SIG-M5 treated with dmso at 0.1 percent for 504 hours (cell line): ENCODE measurements around the gene GSTA3.
"Not testable (repeated sequence)": the region's sequence is repeated elsewhere in the genome, so short reads cannot be mapped to it uniquely, and the experiment has no call there.

Experiments
- DNase-seq: peaks from one replicate; lab custom pipeline; 2025; ENCODE audit not compliant: unreplicated experiment; lab: John Stamatoyannopoulos, UW

GSTA3 gene

DNA sequence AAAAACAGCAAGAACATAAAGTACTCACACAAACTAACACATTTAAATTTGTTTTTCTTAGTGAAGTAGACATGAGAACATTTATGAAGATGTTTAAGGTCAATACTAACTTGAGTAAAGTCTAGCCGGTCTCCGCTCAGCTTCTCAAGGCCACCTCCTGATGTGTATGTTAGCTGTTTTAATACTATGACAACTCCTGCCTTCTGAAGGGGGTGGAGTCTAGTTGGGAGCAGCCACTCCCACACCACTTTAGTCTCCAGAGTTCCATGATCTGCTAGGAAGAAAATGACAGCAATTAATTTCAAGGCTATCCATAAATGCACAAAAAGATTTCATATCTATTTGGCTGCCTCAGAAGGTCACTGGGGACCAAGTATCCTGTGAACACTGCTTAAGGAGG, at the start of gene GSTA3:
Gene GSTA3 (minus strand): TSS at position 168 of the 400 bp plus-strand sequence. CDS start 3,864 bp downstream, outside the sequence.
- no peak for DNase-seq

DNA sequence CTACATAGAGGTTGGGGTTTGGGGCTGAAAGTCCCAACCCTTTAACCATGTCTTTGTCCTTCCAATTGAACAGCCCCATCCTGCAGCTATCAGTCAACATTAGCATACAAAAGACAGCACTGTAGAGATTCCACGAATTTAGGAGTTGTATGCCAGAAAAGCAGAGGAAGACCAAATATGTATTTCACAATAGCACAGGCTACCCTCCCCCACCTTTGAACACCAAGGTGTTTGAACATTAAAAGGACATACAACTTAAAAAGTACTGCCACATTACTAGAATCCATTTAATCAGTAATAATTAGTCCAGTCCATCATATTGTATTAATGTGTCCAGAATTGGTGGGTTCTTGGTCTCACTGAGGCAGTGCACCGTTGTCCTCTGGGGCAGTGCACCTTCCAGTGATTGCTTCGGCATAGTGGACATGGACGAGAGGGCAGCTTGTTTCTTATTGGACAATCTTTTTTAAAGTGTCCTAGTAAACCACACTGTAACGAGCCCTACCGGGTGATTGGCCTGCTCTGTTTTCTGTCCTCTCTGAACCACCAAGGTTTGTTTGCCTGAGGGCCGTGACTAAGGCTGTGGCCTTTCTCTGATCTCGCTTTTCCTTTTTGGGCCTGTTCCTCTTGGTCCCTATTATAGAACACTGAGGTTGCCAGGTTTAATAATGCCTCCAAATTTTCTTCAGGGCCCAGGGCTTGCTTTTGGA, 49.2 kb upstream of the GSTA3 start:
- no peak for DNase-seq

DNA sequence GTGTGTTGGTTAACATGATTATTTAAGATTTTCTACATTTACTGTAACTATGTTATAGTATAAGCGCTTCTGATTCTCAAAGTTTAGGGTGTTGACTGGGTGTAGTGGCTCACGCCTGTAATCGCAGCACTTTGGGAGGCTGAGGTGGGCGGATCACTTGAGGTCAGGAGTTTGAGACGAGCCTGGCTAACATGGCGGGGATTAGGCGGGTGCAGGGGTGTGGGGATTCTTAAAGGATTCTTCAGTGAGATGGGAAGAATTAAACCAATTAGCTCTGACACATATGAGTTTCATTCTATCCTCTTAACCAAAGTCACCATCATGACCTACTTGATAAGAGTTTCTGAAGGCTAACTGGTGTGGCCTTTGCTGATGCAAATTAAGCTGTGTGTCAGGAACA, 46.4 kb upstream of the GSTA3 start:
- no peak for DNase-seq

DNA sequence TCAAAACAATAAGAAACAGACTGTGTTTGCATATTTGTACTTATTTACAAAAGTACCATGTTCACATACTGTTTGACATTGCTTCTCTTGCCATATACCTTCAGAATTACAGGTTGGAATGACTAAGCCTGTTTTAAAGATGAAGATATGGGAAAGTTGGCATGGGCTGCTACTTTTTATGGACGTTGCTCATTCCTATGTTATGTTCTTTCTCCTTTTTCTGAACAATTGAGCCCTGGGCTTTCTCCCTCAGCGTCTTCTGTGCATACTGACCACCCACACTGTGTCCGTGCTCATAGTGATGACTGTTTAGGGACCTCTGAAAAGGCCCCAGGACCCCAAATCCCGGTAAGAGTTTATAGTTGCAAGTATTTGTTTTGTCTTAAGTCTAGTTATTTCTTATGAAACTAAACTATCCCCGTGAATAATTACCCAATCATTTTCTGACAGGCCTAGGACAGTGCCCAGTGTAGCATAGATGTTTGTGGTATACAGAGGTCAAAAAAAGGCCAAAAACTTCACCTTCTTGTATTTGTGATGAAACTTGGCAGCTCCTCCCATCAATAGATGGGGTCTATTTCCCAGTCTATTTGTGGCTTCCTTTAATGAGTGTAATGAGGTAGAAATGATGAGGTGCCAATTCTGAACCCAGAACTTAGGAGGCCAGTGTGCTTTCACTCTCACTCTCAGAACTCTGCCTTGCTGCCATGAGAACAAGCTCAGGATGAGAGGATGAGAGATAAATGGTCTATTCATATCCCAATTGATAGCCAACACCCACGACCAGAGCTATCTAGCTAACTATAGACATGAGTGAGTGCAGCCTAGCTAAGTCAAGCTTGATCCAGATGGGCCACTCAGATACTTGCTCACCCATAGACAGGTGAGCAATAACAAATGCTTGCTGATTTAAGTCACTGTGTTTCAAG, 44.7 kb upstream of the GSTA3 start:
- DNase-seq: no peak

DNA sequence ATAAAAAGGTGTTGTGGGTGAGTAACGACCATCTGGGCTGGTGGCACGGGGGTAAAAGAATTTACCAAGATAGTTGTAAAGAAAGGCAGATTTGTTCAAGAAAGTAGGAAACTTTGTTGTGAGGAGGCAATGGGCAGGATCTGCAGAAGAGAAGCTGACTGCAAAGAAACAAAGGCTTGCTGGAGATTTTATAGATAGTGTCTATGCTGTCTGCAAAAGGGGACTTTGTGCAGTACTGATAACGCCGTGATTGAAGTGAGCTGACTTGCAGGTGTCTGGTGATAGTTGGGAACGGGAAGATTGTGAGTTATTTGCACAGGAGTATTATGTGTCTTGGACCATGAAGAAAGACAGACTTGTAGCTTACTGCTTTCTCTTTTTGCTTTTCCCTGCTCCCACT, 36.8 kb upstream of the GSTA3 start:
- no peak for DNase-seq

DNA sequence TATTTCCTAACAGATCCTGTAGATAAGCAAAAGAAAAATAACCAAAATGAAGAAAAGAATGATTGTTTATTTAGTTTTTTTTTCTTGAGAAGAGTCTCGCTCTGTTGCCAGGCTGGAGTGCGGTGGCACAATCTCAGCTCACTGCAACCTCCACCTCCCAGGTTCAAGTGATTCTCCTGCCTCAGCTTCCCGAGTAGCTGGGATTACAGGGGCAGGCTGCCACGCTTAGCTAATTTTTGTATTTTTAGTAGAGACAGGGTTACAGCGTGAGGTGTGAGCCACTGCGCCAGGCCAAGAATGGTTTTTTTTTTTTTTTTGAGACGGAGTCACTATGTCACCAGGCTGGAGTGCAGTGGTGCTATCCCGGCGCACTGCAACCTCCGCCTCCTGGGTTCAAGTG, 33.3 kb upstream of the GSTA3 start:
- DNase-seq: not testable (repeated sequence)

DNA sequence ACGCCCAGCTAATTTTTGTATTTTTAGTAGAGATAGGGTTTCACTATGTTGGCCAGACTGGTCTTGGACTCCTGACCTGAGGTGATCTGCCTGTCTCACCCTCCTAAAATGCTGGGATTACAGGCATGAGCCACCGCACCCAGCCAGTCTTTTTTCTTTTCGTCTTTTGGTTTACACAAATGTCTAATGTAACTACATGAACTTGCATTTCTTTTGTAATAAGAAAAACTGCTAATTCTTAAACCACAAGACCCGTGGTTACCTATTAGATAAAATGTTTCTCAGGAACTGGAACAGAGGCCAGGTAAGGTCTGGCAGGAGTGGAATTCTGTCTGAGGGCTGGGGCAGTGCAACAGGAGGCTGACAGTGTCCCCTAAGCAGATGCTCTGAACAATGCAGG, 32.7 kb upstream of the GSTA3 start:
- no peak for DNase-seq

DNA sequence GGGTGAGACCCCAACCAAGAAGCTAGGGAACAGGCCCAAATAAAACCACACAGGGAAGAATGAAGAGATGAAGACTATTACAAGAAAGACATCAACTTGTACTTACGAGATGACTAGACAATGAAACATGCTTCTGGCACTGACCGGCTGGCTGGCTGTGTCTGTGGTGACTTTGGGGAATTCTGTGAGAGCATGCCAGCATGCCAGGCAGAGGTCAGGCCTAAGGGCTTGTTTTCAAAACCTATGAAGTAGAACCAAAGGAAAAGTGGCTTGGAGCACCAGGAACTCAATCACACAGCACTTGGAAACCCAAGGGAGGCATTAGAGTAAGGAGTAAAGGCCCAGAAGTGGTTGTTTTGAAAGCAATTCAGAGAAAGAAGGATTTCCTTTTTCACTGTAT, 28.4 kb upstream of the GSTA3 start:
- no peak for DNase-seq

DNA sequence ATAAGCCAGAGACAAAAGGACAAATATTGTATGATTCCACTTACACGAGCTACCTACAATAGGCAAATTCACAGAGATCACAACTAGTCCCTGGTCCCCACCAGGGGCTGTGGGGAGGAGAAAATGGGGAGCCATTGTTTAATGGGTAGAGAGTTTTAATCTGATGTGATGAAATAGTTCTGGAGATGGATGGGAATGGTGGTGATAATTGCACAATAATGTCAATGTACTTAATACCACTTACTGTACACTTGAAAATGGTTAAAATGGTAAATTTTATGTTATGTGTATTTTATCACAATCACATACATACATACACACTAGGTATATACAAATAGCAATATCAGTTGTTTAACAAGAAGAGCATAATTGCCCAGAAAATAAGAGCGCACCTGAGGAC, 24.3 kb upstream of the GSTA3 start:
- DNase-seq: no peak

DNA sequence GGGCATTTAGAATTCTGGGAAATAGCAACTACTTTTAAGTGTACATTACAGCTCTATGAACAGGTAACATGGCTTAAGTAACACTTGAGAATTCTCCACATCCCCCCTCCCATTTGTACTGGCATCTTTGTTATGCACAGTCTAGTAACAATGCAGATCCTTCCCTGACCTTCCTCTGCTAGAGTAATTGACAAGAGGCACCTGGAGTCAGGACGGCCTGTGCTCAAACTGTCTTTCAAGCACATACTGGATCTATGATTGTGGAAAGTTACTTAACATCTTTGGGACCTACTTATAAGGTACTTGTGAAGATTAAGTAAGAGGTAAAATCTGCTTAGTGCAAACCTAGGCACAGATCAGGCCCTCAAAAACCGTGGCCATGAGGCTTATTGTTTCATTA, 21.9 kb upstream of the GSTA3 start:
- no peak for DNase-seq

DNA sequence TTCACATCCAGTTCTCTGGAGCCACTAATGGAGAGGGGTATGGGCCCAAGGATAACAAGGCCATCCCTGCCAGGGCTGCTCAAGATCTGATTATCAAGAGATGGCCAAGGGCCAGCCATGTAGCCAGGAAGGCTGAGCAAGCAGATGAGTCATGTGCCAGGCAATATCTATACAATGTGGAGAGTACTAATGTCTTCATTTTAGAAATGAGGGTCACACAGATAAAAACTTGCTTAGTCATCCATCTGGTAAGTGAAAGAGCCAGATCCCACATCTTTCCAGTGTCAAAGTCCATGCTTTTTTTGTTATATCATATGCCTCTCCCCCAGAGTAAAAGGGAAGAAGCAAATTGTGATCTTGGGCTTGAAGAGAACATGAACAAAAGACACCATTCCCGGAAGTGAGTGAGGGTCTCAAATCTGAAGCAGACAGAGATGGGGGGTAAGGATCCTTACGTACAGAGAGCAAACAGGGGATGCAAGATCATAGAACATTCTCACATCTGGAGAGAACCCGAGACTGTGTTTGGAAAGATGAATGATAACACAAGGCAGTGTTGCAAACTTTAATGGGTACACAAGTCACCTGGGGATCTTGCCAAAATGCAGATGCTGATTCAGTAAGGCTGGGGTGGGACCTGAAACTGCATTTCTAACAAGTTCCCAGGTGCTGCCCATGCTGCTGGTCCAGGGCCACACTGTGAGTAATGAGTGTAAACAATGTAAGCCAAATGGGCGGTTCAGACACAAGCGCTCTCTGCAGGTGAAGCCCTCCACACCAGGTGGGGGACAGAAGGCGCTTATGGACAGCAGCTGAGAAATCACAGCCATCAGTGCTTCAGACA, 20.0 kb upstream of the GSTA3 start:
- no peak for DNase-seq

DNA sequence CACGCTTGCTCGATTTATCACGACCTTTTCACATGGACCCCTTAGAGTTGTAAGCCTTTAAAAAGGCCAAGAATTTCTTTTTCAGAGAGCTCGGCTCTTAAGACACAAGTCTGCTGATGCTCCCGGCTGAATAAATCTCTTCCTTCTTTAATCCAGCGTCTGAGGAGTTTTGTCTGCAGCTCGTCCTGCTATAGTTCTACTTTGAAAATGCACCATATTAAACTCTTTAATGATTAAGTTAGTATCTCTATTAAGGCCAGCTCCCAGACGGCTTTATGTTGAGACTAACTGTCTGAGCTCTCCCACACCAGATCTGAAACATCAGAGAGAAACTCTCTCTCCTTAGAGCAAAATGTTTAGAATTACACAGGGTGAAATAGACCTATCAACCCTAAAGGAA, 18.0 kb upstream of the GSTA3 start:
- DNase-seq: no peak

DNA sequence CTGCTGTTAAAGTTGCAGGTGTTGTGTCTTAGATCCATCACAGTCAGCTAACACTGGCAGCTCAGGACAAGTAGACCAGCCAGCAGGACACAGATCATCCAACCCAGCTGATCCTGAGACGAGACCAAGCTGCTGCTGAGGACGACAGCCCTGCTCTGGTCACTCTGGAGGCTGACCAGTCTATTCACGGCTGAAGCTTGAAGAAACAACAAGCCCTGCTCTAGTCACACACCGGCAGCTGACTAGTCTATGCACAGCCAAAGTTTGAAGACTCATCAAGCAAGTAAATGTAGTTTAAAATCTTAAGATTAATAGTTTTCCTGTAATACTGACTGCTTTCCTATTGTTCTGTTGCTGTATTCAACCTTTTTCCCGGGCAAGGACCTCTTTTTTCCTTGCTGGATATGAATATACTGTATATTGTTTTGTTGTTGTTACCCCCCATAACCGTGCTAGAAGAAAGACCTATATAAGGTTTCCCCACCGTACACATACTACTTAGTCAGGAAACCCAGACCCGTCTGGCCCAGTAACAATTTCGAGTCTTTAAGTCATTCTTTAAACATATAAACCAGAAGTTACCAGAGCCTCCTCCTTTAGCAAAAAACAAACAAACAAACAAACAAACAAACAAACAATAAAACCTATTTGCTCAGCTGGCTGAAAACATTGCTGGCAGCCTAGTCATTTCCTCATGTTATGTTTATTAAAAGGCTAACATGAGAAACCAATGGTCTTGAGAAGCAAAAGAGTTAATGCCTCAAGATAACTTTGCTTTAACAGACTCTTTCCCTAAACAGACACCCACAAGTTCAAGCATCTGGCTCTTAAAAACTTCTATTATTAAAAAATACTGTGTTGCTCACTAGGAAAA, 16.7 kb upstream of the GSTA3 start:
- DNase-seq: no peak

DNA sequence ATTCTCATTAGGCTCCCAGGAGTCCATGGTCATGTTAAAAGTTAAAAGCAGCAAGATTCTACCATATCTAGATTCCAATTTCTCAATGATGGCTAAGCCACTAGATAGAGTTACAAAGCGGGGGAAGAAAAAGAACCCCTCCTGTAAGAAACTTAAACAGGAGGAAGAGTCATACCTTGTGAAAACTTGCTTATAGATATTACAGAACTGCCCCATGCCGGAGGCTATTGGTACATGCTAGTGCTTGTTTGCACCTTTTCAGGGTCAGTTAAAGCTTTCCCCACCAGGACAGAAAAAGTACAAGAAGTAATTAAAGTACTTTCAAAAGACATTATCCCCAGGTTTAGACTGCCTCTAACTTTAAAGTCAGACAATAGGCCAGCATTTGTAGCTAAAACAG, 15.5 kb upstream of the GSTA3 start:
- DNase-seq: no peak

DNA sequence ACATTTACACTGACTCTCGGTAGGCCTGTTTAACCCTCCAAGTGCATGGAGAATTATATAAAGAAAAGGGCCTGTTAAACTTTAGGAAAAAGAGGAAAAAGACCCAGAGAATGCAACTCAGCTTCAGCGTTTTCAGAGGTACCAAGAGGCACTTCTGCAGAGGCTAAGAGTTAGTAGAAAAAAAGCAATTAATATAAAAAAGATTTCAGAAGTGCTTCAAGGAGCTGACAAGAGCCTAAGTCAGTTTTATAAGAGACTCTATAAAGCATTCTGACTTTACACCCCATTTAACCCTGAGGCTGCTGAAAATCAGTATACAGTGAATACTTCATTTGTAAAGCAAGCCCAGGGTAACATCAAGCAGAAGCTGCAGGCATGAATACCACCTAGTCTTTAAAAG, 14.2 kb upstream of the GSTA3 start:
- DNase-seq: not testable (repeated sequence)

DNA sequence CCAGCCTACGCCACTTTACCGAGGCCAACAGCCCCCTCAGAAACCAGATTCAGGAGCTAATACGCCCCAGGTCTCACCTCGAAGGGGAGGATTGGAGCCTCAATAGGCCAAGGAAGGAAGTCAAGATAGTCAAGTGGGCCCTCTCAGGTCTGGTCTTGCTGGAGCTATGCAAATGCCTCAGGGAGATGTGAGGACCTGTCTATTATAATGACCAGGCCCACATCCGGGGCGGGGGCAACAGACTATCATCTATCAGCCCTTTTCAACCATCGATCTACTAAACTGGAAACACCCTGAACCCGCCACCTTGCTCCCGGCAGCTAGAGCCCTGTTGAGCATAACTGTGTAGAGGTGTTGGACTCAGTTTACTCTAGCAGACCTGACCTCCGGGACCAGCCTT, 12.7 kb upstream of the GSTA3 start:
- no peak for DNase-seq

DNA sequence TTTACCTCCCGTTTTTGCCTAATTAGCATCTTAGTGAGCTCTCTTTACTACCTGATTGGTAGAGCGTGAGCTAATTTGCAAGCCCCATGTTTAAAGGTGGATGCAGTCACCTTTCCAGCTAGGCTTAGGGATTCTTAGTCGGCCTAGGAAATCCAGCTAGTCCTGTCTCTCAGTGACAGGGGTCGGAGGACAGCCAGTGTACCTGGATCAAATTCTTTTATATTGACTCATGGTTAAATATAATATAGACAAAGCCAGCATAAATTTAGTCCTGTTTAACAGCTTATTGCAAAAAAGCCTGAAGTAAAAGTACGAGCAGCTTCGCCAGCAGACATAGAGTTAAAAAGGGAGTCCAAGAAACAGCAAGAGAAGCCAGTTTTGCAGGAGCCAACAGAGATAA, 12.2 kb upstream of the GSTA3 start:
- DNase-seq: no peak

DNA sequence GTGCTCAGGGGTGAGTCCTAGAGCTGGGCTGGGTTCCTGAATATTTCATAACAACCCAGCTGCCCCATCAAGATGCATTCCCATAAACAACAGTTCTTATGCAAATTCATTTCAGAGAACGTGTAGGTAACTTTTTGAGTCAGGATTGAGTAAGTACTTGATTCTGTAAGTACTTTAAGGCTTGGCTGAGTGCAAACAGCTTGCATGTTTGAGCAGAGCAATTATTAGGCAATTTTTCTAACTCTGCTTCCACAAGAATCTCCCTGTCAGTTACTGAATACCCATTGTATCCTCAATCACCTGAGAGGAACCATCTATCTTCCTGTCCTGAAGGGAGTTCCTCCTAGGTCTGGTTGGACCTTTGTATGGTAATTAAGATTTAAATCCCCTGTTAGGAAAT, 10.0 kb upstream of the GSTA3 start:
- DNase-seq: not testable (repeated sequence)

DNA sequence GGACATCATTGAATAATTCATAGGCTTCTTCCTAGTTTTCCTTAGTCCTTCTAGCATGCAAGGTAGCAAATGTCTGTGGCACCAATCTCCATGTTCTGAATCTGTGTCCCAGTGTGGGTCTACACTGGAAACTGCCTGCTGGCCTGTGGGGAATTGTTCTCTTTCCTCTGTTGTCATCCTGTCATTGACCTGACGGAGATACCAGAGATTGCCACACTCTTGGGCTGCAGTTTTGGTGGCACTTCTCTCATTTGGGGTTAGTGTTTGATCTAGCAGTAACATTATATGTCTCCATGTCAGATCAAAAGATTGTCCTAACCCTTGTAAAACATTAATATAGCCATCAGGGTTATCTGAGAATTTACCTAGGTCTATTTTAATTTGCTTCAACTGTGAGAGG, 9.3 kb upstream of the GSTA3 start:
- not testable (repeated sequence) for DNase-seq

DNA sequence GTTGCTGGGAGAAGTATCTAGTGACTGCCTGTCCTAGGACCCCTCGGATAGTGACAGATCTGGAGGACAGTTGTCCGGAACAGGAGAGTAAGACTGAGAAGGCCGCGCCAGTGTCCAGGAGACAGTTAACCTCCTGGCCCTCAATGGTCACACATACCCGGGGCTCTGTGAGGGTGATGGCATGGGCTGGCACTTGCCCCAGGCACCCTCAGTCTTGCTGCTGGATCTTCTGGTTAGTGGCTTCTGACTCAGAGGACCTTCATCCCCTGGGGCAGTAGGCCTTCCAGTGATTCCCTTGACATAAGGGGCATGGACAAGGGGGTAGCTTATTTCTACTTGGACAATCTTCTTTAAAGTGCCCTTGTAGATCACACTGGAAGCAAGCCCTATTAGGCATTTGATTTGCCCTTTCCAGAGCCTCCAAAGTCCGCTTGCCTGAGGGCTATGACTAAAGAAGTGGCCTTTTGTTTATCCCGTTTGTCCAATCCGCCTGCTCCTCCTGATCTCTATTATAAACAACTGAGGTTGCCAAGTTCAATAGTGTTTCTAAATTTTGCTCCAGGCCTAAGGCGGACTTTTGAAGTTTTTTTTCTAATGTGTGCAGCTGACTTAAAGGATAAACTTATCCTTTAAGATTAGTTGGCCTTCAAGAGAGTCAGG, 8.7 kb upstream of the GSTA3 start:
- peak; percentile 34 for DNase-seq
